H1 (cell line): ENCODE measurements around the gene MIB1. TPM values are rescaled to one million over a fixed set of nuclear protein-coding genes. Genes with fewer than 3 reads are reported as not detected.

Experiments
- CTCF ChIA-PET: fragments of 300-600 bp; sonication (Branson Sonifier 250); formaldehyde crosslinking; loops from one replicate; lab custom pipeline; 2021; ENCODE audit not compliant: partially characterized antibody; lab: Charles Lee
- POLR2A ChIA-PET: fragments of 300-600 bp; sonication (Branson Sonifier 250); formaldehyde crosslinking; loops from one replicate; lab custom pipeline; 2021; ENCODE audit warnings: inconsistent platforms; ENCODE audit not compliant: partially characterized antibody; lab: Charles Lee
- DNase-seq, 2 experiments: peaks; one replicate each; pipeline versions ENCODE4 v3.0.0 to v3.0.0-alpha.2; 2010 to 2022; ENCODE audit warnings: low spot score in 2 of 2, low read depth in 1 of 2, mixed read lengths in 1 of 2
- FAIRE-seq: peaks from 2 replicates; lab custom pipeline; 2011; peaks lifted over from hg19 to GRCh38; lab: Jason Lieb, UNC
- H2AFZ ChIP-seq: 2 replicates; pipeline ENCODE4 v1.8.1; 2012; ENCODE audit warnings: low read length, inconsistent platforms
- H2AK5ac ChIP-seq: 2 replicates; pipeline ENCODE4 v1.6.1; 2013; ENCODE audit warnings: low read depth, low read length
- H2BK120ac ChIP-seq: replicated peaks from 2 replicates; pipeline ENCODE3; 2013; ENCODE audit warnings: low read depth, low read length, inconsistent platforms
- H2BK12ac ChIP-seq: 2 replicates; pipeline ENCODE4 v1.6.1; 2013; ENCODE audit warnings: low read depth, low read length
- H2BK15ac ChIP-seq: 2 replicates; pipeline ENCODE4 v1.6.1; 2013; ENCODE audit warnings: low read length
- H2BK20ac ChIP-seq: 2 replicates; pipeline ENCODE4 v1.6.1; 2013; ENCODE audit warnings: low read length
- H2BK5ac ChIP-seq: 2 replicates; pipeline ENCODE4 v1.6.1; 2013; ENCODE audit warnings: low read depth, low read length
- H3K14ac ChIP-seq: 2 replicates; pipeline ENCODE4 v1.6.1; 2013; ENCODE audit warnings: inconsistent platforms; ENCODE audit not compliant: insufficient read length
- H3K18ac ChIP-seq: 2 replicates; pipeline ENCODE4 v1.6.1; 2013; ENCODE audit warnings: low read length; ENCODE audit errors: extremely low read depth
- H3K23ac ChIP-seq: 2 replicates; pipeline ENCODE4 v1.6.1; 2013; ENCODE audit warnings: inconsistent platforms; ENCODE audit not compliant: insufficient read length
- H3K23me2 ChIP-seq: 2 replicates; pipeline ENCODE4 v1.6.1; 2013; ENCODE audit warnings: low read depth, low read length
- H3K27ac ChIP-seq: 2 replicates; pipeline ENCODE4 v1.6.1; 2011; ENCODE audit warnings: low read depth, low read length, inconsistent platforms
- H3K27me3 ChIP-seq, 4 experiments: replicated peaks in 1 of 4; 1 replicate in 1 of 4; 2 replicates in 3 of 4; pipeline versions ENCODE4 v1.6.1 to v1.8.1; 2011 to 2013; ENCODE audit warnings: low read length in 3 of 4, mild to moderate bottlenecking in 3 of 4, inconsistent platforms in 2 of 4, mixed read lengths in 2 of 4, moderate library complexity in 1 of 4; ENCODE audit not compliant: control insufficient read depth in 3 of 4, insufficient read depth in 3 of 4; ENCODE audit errors: extremely low read depth in 1 of 4
- H3K36me3 ChIP-seq, 4 experiments: 2 replicates each; pipeline versions ENCODE4 v1.6.1 to v1.8.1; 2011 to 2013; ENCODE audit warnings: mild to moderate bottlenecking in 4 of 4, low read length in 3 of 4, moderate library complexity in 2 of 4, control low read depth in 1 of 4, inconsistent platforms in 1 of 4; ENCODE audit not compliant: insufficient read depth in 4 of 4, control insufficient read depth in 2 of 4
- H3K4ac ChIP-seq: replicated peaks from 2 replicates; pipeline ENCODE3; 2013; ENCODE audit warnings: low read length, low read depth, mixed read lengths, inconsistent platforms; ENCODE audit not compliant: insufficient read length
- H3K4me1 ChIP-seq, 4 experiments: replicated peaks in 1 of 4; 1 replicate in 1 of 4; 2 replicates in 3 of 4; pipeline versions ENCODE4 v1.6.1 to v1.8.1; 2011 to 2013; ENCODE audit warnings: low read length in 3 of 4, inconsistent platforms in 2 of 4, mixed read lengths in 1 of 4; ENCODE audit not compliant: insufficient read depth in 4 of 4, control insufficient read depth in 3 of 4
- H3K4me2 ChIP-seq, 2 experiments: 2 replicates each; pipeline versions ENCODE4 v1.6.1 to v1.8.1; 2011 to 2013; ENCODE audit warnings: low read depth in 2 of 2, low read length in 2 of 2, control low read depth in 1 of 2, inconsistent platforms in 1 of 2, mild to moderate bottlenecking in 1 of 2; ENCODE audit not compliant: insufficient read depth in 1 of 2
- H3K4me3 ChIP-seq, 4 experiments: fragments of 200-600, 300-600 bp in 1 of 4; sonication (generic), shearing (Covaris generic), sonication (Bioruptor Twin) in 1 of 4; 2 replicates each; pipeline versions ENCODE4 v1.5.1 to v1.8.1; 2011 to 2016; ENCODE audit warnings: low read length in 4 of 4, low read depth in 3 of 4, control low read depth in 2 of 4, inconsistent platforms in 2 of 4, mild to moderate bottlenecking in 2 of 4, mixed read lengths in 1 of 4, moderate library complexity in 1 of 4; ENCODE audit not compliant: insufficient read depth in 2 of 4; ENCODE audit errors: extremely low read depth in 1 of 4
- H3K56ac ChIP-seq: replicated peaks from 2 replicates; pipeline ENCODE3; 2013; ENCODE audit warnings: low read depth, mild to moderate bottlenecking, mixed read lengths, low read length, inconsistent platforms; ENCODE audit not compliant: insufficient read length
- H3K79me1 ChIP-seq: 2 replicates; pipeline ENCODE4 v1.6.1; 2013; ENCODE audit warnings: low read depth, low read length, control low read depth
- H3K79me2 ChIP-seq, 2 experiments: 2 replicates each; pipeline versions ENCODE4 v1.6.1 to v1.8.1; 2012 to 2013; ENCODE audit warnings: low read length in 2 of 2, mild to moderate bottlenecking in 2 of 2, inconsistent platforms in 1 of 2; ENCODE audit not compliant: insufficient read depth in 2 of 2, control insufficient read depth in 1 of 2
- H3K9ac ChIP-seq, 4 experiments: replicated peaks in 1 of 4; 1 replicate in 1 of 4; 2 replicates in 3 of 4; pipeline versions ENCODE4 v1.6.1 to v1.8.1; 2011 to 2013; ENCODE audit warnings: low read depth in 3 of 4, low read length in 3 of 4, control low read depth in 2 of 4, mild to moderate bottlenecking in 2 of 4, moderate library complexity in 2 of 4, inconsistent platforms in 1 of 4; ENCODE audit errors: extremely low read depth in 1 of 4
- H3K9me3 ChIP-seq, 2 experiments: 2 replicates each; pipeline versions ENCODE4 v1.6.1 to v1.8.1; 2012 to 2013; ENCODE audit warnings: mild to moderate bottlenecking in 2 of 2, moderate library complexity in 2 of 2, control low read depth in 1 of 2, inconsistent platforms in 1 of 2, low read depth in 1 of 2, low read length in 1 of 2, mixed read lengths in 1 of 2; ENCODE audit not compliant: insufficient read depth in 2 of 2
- H4K20me1 ChIP-seq, 2 experiments: replicated peaks in 1 of 2; 2 replicates each; pipeline versions ENCODE3 to v1.8.1; 2011 to 2013; ENCODE audit warnings: inconsistent platforms in 2 of 2, low read length in 2 of 2, mild to moderate bottlenecking in 1 of 2; ENCODE audit not compliant: insufficient read depth in 2 of 2, control insufficient read depth in 1 of 2
- H4K5ac ChIP-seq: 2 replicates; pipeline ENCODE4 v1.6.1; 2013; ENCODE audit warnings: low read length, low read depth, mixed read lengths, inconsistent platforms; ENCODE audit not compliant: insufficient read length
- H4K8ac ChIP-seq: 2 replicates; pipeline ENCODE4 v1.8.0; 2013; ENCODE audit warnings: mild to moderate bottlenecking, moderate library complexity, low read length, inconsistent platforms; ENCODE audit not compliant: insufficient read depth; ENCODE audit errors: extremely low read depth
- H4K91ac ChIP-seq: replicated peaks from 2 replicates; pipeline ENCODE3; 2013; ENCODE audit warnings: low read length, mixed read lengths, inconsistent platforms; ENCODE audit not compliant: insufficient read length
- BCL11A ChIP-seq, 2 experiments: IDR thresholded peaks; one replicate each; pipeline ENCODE4 v1.6.1; 2011; ENCODE audit warnings: low read depth in 2 of 2, low read length in 2 of 2, mild to moderate bottlenecking in 2 of 2
- CREB1 ChIP-seq: IDR thresholded peaks from 2 replicates; pipeline ENCODE4 v1.6.1; 2012; ENCODE audit warnings: inconsistent platforms
- EZH2 ChIP-seq: fragments of 200-600 bp; sonication (generic); IDR thresholded peaks from 2 replicates; pipeline ENCODE4 v1.7.1; 2012; ENCODE audit warnings: low read depth, mild to moderate bottlenecking, moderate library complexity, low read length, inconsistent platforms; ENCODE audit not compliant: severe bottlenecking
- HDAC2 ChIP-seq, 2 experiments: fragments of 300-600 bp in 1 of 2; sonication (generic) in 1 of 2; IDR thresholded peaks; 2 replicates each; pipeline ENCODE4 v1.6.1; 2011 to 2012; ENCODE audit warnings: low read depth in 2 of 2, low read length in 2 of 2, mild to moderate bottlenecking in 2 of 2, moderate library complexity in 2 of 2, borderline replicate concordance in 1 of 2, inconsistent platforms in 1 of 2
- JUND ChIP-seq: IDR thresholded peaks from 2 replicates; pipeline ENCODE4 v1.6.1; 2011; ENCODE audit warnings: mild to moderate bottlenecking, improper control_type of control experiment, low read length
- RBBP5 ChIP-seq: IDR thresholded peaks from 2 replicates; pipeline ENCODE4 v1.7.1; 2012; ENCODE audit warnings: low read depth, mild to moderate bottlenecking, inconsistent platforms, low read length, moderate library complexity, borderline replicate concordance
- RNF2 ChIP-seq: fragments of 200-900, 300-1000 bp; sonication (generic); IDR thresholded peaks from 2 replicates; pipeline ENCODE4 v1.7.1; 2016; ENCODE audit warnings: borderline replicate concordance, low read depth, mild to moderate bottlenecking, antibody characterized with exemption, low read length; ENCODE audit not compliant: poor library complexity, severe bottlenecking; ENCODE audit errors: missing control alignments
- SIRT6 ChIP-seq: IDR thresholded peaks from one replicate; pipeline ENCODE4 v1.7.1; 2012; ENCODE audit warnings: low read length, inconsistent platforms
- SIX5 ChIP-seq: IDR thresholded peaks from 2 replicates; pipeline ENCODE4 v1.6.1; 2011; ENCODE audit warnings: mild to moderate bottlenecking, low read depth, low read length
- SP4 ChIP-seq: IDR thresholded peaks from 2 replicates; pipeline ENCODE4 v1.6.1; 2012; ENCODE audit warnings: low read length, inconsistent platforms
- SRF ChIP-seq: IDR thresholded peaks from 2 replicates; pipeline ENCODE4 v1.6.1; 2011; ENCODE audit warnings: mild to moderate bottlenecking, low read depth, low read length, moderate library complexity
- TAF7 ChIP-seq: optimal IDR thresholded peaks from 2 replicates; pipeline ENCODE3; 2011; ENCODE audit warnings: low read depth, mild to moderate bottlenecking, inconsistent platforms, low read length, moderate library complexity, borderline replicate concordance
- WGBS, 2 experiments: shearing (Covaris generic) in 1 of 2; methylation state at CpG; one replicate each; pipeline versions ENCODE4 v1.1.6 to v1.1.7; 2013 to 2015; ENCODE audit warnings: low lambda C conversion rate in 2 of 2, mixed read lengths in 2 of 2, inconsistent platforms in 1 of 2, low coverage in 1 of 2, missing lambda C conversion rate in 1 of 2; ENCODE audit not compliant: insufficient replicate concordance in 2 of 2, insufficient coverage in 1 of 2, insufficient read length in 1 of 2; ENCODE audit errors: extremely low coverage in 1 of 2, missing lambda C conversion rate in 1 of 2; 5-methylcytosine and 5-hydroxymethylcytosine counted together
- polyA plus RNA-seq, 7 experiments: library from polyadenylated mRNA; depleted of rRNA in 3 of 7; stranded (reverse) in 5 of 7; unstranded in 2 of 7; fragments of >200 nt in 5 of 7; fragments of 200-250 nt in 2 of 7; gene quantifications; 1 replicate in 5 of 7; 2 replicates in 1 of 7; 4 replicates in 1 of 7; pipeline versions ENCODE4 v1.2.1 to v1.2.3, GENCODE V29; 2011 to 2013; ENCODE audit warnings: missing spikeins in 2 of 7, mixed read lengths in 2 of 7
- total RNA-seq: library from RNA; stranded (reverse); fragmentation: NEBNext Ultra II Directional; extraction: Animal tissue kit (Norgen Biotek cat#: 25700); gene quantifications from 2 replicates; pipeline ENCODE4 v1.2.1, GENCODE V29; 2021

MIB1 gene
- total and polyA plus RNA-seq, 2 of the 8 experiments (the other 6 are each of a cell fraction or from before 2014, with no cell fraction given) = 8.2 to 60.3 TPM

- H4K20me1 ChIP-seq = peaks cover 26% of the 10 kb centered on the region in 2 experiments
- no peak overlapping the region for H4K5ac ChIP-seq
- no peak overlapping the region for H4K8ac ChIP-seq
- no peak overlapping the region for H3K4ac ChIP-seq
- peak overlapping the region in 3 of 4 experiments; percentile 83 to 94 (median 86); a peak in 3 of 8 replicates for H3K4me3 ChIP-seq
- peak overlapping the region; percentile 80 to 88; a peak in 2 of 4 replicates for H3K4me2 ChIP-seq
- H3K4me1 ChIP-seq = peaks cover 0 to 18% (median 4%) of the 10 kb centered on the region in 4 experiments; a peak in 4 of 7 replicates
- H3K79me2 ChIP-seq = peaks cover 15 to 68% of the 10 kb centered on the region in 2 experiments
- H3K36me3 ChIP-seq = no peaks in the 10 kb centered on the region
- no peak overlapping the region for H2BK15ac ChIP-seq
- no peak overlapping the region for H3K23ac ChIP-seq
- FAIRE-seq = no peak
- POLR2A ChIA-PET = interaction anchor here (0.6 to 1.4 kb wide), 2 partner anchors 8 to 39 kb away, joined by 3 read pairs; partner anchors contain the start of gene ABHD3
- H3K9me3 ChIP-seq = no peaks in the 10 kb centered on the region
- WGBS, 2 experiments = 91% methylated on average over 7 of the region's 7 CpGs; no CpG with 5 or more reads in 1 of the 2 experiments
- no peak overlapping the region for H2BK12ac ChIP-seq
- no peak overlapping the region for H3K18ac ChIP-seq
- peaks cover 6% of the 10 kb centered on the region; the same call in 1 of the 2 replicates for H3K23me2 ChIP-seq
- H4K91ac ChIP-seq = no peak overlapping the region
- no peak overlapping the region for H2AK5ac ChIP-seq
- no peak overlapping the region for H2BK20ac ChIP-seq
- no peak for DNase-seq
- CTCF ChIA-PET = no interaction called here
- no peak overlapping the region for H3K27ac ChIP-seq
- no peak overlapping the region for H3K14ac ChIP-seq
- no peak overlapping the region for H2BK120ac ChIP-seq
- no peak overlapping the region for H3K56ac ChIP-seq
- H2BK5ac ChIP-seq = no peak overlapping the region
- TF ChIP-seq HDAC2 (IDR thresholded peaks at IDR 0.05; ENCODE audit: borderline replicate concordance in 1 of 2, low read depth in 2 of 2, low read length in 2 of 2) = no peak
- TF ChIP-seq EZH2 = no peak
- TF ChIP-seq BCL11A (IDR thresholded peaks at IDR 0.05; ENCODE audit: low read depth in 2 of 2, low read length in 2 of 2) = no peak
- TF ChIP-seq SIX5 = no peak
- TF ChIP-seq SIRT6 = no peak
- TF ChIP-seq JUND = no peak
- TF ChIP-seq SP4 = no peak
- no peak for TF ChIP-seq RNF2
- TF ChIP-seq RBBP5 = no peak
- TF ChIP-seq SRF = no peak
- TF ChIP-seq TAF7 = no peak
- TF ChIP-seq CREB1 = no peak
- TF ChIP-seq, all 59 proteins: peak for 0
- Histone ChIP-seq H2AFZ (no peak overlapping the region), H3K79me1 (no peaks in the 10 kb centered on the region), H3K27me3 (no peaks in the 10 kb centered on the region), H3K9ac (no peak overlapping the region)
Measured at GRCh38 chr18:21743166-21743832, 2.7 kb downstream of the MIB1 start.
